Occipital lobe (tissue), 2 donors: ENCODE measurements around the gene COPE. TPM values are rescaled to one million over a fixed set of nuclear protein-coding genes. Genes with fewer than 3 reads are reported as not detected.
"Not testable (repeated sequence)": the region's sequence is repeated elsewhere in the genome, so short reads cannot be mapped to it uniquely, and the experiment has no call there.

Source experiments
- DNase-seq: peaks from one replicate; lab custom pipeline; 2025; lab: John Stamatoyannopoulos, UW
- total RNA-seq: library from RNA; depleted of rRNA; stranded (reverse); fragments of >200 nt; gene quantifications from one replicate; pipeline ENCODE4 v1.2.3, GENCODE V29; 2014

The COPE gene
- 78.3 TPM for total RNA-seq

DNA sequence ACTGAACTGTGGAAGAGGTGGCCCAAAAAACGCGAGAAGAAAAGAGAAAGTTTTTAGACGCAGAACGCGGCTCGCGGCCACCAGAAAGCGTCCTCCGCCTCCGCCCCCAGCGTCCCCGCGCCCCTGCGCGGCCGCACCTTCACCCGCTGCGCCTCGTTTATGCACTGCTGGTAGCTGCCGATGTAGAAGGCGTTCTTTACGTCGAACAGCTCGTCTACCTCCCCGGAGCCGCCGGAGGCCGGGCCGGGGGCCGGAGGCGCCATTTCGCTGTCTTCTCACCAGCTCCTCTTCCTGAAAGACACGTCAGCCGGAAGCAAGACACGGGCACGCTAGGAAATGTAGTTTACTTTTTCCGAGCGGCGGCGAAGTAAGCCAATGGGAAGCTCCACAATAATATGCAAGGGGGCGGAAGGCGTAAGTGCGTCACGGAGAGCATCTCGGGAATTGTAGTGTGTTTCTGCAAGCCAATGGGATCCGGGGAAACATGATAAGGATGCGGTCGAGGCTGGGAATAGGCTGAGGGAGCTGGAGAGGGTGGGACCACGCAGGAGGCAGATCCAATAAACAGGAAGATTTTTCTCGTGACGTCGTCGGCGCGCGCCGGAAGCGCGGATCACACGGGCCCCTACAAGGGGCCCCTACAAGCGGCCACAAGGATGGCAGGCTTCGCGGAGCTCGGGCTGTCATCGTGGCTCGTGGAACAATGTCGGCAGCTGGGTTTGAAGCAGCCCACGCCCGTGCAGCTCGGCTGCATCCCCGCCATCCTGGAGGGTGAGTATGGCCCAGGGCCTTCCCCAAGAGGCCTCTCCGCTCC is at the start of gene COPE, which contains the start of gene DDX49:
Gene COPE, minus strand, starts transcription at position 302 of the 814 bp plus-strand sequence. Its CDS starts 39 bp downstream, at position 263.
Gene DDX49, plus strand, starts transcription at position 630 of the 814 bp plus-strand sequence. Its CDS starts 27 bp downstream, at position 657.
- DNase-seq = peak; percentile 98

DNA sequence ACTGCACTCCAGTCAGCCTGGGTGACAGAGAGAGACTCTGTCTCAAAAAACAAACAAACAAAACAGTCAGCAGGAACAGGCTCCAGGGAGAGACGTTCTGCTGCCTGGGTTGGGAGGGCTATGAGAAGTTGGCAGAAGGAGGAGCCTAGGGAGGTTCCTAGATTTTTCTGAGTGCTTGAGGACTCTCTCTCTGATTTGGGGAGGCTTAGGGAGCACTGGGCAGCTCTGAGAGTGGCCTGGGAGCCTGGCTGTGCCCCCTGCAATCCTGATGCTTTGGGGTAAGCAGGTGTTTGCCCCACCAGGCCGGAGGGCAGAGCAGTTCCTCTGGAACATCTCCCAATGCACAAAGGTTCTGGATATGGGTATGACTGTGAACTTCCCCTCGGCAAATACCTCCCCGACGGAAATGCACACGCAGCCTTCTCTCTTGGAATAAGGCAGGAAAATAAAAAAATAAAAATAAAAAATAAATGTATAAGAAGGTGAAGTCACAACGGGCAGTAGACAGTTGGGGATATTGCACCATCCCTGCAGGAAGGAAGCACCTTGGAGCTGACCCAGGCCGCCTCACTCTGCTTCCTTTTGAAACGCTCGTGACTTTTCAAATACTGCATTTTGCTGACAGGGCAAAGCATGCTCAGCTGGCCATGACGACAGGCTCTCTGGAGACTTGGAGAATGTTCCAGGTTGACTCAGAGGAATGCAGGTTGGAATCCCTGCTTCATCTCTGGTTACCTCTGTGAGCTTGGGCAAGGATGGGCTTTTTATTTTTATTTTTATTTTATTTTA is 48.4 kb upstream of the COPE start:
- no peak for DNase-seq

DNA sequence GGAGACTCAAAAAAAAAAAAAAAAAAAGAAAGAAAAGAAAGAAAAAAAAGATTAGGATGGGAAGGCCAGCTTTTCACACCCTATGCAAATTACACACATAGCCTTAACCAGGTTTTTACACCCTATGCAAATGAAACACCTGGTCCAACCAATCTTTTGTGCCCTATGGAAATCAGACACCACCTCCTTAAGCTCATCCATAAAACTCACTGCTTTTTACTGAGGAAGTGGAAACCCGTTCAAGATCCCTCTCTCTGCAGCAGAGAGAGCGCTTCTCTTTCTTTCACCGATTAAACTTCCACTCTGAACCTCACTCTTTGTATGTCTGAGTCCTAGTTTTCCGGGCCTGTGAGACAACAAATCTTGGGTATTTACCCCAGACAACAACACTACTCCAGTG is 47.1 kb upstream of the COPE start:
- DNase-seq = no peak

DNA sequence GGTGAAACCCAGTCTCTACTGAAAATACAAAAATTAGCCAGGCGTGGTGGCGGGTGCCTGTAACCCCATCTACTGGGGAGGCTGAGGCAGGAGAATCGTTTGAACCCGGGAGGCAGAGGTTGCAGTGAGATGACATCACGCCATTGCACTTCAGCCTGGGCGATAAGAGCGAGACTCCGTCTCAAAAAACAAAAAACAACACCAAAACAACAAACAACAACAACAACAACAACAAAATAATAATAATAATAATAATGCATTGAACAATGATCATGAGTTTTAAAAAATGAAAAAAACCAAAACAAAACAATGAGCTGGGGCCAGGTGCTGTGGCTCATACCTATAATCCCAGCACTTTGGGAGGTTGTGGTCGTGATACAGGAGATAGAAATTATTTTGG is 44.9 kb upstream of the COPE start:
- no peak for DNase-seq

DNA sequence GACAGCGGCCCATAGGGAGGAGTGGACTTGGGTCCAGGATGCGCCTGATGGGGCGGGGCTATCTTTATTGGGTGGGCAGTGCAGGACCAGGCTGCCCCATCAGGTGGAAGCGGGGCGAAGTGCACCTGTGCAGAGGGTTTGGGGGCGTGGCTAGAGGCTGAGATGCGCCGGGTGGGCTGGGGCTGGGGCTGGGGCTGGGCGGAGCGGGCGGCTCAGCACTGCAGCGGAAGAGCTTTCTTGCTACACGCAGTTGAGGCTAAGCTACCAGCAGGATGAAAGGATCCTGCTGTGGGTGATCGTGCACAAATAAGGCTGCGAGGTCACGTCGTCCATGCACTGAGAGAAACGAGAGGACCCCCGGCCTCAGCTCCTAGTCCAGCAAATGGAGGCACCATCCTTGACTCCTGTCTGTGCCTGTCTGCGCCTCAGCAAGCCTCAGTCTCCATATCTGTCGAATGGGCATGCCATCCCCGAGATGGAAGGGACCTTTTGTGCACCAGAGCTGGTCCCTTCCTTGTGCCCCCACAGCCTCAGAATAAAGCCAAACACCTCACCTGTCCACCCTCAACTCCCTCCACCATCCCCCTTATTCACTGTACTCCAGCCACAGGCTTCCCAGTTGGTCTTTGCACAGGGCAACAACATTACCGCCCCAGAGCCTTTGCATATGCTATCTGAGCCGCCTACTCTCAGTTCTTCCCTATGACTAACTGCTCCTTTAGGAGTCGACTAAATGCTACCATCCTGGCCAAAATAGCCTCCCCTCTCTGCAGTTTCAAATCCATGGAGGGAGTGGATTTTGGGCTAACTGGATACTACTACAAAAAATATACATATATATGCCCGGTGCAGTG is 42.8 kb upstream of the COPE start:
- no peak for DNase-seq

DNA sequence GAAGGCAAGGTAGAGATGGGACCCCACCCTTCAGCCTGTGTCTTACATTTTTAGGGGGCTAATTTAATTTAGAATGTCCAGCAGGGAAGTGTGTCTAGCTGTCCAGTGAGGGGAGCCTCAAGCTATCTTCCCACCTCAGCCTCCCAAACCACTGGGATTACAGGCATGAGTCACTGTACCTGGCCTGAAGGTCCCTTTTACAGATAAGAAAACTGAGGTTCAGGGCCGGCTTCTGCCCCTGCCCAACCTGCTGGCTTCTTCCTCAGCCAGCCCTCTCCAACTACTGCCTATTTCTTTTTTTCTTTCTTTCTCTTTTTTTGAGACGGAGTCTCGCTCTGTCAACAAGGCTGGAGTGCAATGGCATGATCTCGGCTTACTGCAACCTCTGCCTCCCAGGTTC is 41.2 kb upstream of the COPE start:
- no peak for DNase-seq

DNA sequence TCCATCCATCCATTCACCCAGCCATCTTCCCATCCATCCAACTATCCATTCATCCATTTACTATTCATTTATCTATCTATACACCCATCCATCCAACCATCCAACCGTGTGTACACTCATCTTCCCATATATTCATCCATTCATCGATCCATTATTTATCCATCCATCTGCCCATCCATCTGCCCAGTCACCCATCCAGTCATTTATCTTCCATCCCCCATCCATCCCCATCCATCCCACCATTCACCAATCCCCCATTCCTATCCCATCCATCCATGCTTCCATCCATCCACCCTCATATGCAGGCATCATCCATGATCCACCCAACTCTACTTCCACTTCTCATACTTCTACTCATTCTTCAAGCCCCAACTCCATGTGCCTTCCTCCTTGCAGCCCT is 35.9 kb upstream of the COPE start:
- DNase-seq = no peak

DNA sequence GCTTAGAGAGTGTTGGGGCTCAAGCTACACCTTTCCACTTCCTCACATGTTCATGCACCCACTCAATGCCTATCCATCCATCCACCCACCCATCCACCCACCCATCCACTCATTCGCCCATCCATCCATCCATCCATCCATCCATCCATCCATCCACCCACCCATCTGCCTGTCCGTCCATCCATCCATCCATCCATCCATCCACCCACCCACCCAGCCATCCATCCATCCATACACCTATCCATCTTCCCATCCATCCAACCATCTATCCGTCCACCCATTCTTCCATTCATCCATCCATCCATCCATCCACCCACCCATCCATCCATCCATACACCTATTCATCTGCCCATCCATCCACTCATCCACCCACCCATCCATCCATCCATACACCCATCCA is 34.9 kb upstream of the COPE start:
- DNase-seq = no peak

DNA sequence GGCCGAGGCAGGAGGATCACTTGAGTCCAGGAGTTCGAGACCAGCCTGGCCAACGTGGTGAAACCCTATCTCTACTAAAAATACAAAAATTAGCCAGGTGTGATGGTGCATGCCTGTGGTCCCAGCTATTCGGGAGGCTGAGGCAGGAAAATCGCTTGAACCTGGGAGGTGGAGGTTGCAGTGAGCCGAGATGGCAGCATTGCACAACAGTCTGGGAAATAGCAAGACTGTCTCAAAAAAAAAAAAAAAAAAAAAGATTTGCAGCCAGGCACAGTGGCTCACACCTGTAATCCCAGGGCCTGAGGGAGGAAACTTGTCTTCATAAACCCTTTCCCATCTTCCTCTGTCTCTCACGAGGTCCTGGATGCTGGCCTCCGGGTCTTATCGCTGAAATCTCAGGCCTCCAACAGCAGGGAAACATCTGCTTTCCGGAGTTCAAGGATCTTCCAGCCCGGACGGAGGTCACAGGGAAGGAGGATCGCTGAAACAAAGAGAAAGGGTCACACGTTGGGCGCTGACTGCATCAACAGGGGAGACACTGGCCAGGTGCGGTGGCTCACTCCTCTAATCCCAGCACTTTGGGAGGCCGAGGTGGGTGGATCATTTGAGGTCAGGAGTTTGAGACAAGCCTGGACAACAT is 33.3 kb upstream of the COPE start:
- not testable (repeated sequence) for DNase-seq

DNA sequence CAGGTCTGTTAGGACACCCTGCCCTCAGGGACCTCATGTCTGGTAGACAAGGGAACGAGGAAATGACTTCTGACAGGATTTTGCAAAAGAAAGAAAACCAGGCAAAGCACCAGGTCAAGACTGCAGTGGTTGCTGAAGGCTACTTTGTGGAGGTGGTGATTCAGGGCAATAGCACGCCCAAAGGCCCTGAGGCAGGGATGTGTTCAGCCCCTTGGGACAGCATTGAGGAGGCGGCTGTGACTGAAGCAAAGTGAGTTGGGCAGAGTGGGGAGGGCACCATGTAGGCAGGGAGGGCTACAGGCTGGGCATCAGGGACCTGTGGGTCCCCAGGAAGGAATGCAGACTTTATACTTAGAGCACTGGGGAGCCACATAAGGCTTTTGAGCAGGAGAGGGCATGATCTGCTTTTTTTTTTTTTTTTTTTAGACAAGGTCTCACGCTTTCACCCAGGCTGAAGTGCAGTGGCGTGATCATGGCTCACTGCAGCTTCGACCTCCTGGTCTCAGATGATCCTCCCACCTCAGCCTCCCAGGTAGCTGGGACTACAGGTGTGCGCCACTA is 32.6 kb upstream of the COPE start:
- no peak for DNase-seq

DNA sequence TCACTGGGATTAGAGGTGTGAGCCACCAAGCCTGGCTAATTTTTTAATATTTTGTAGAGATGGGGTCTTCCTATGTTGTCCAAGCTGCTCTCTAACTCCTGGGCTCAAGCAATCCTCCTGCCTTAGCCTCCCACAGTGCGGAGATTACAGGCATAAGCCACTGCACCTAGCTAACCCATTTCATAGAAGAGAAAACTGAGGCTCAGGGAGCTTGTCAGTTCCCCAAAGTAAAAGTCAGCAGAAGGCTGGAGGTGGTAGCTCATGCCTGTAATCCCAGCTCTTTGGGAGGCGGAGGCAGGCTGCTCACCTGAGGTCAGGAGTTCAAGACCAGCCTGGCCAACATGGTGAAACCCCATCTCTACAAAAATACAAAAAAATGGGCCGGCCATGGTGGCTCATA is 30.7 kb upstream of the COPE start:
- no peak for DNase-seq

DNA sequence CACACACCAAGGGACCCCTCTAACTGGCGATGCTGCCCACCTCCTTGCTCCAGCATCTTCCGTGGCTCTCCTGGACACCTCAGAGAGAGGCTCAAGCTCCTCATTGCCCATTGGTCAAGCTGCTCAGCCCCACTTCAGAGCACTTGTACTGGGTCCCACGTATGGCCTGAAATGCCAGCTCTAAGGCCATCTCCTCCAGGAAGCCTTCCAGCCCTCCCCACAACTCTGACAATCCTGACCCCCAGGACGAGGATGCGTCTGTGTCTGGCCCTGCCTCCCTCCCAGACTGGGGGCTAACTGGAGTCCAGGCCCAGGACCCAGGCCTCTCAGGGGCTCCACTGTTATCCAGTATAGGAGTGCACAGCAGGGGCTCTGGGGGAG is 29.8 kb upstream of the COPE start:
- DNase-seq = no peak

DNA sequence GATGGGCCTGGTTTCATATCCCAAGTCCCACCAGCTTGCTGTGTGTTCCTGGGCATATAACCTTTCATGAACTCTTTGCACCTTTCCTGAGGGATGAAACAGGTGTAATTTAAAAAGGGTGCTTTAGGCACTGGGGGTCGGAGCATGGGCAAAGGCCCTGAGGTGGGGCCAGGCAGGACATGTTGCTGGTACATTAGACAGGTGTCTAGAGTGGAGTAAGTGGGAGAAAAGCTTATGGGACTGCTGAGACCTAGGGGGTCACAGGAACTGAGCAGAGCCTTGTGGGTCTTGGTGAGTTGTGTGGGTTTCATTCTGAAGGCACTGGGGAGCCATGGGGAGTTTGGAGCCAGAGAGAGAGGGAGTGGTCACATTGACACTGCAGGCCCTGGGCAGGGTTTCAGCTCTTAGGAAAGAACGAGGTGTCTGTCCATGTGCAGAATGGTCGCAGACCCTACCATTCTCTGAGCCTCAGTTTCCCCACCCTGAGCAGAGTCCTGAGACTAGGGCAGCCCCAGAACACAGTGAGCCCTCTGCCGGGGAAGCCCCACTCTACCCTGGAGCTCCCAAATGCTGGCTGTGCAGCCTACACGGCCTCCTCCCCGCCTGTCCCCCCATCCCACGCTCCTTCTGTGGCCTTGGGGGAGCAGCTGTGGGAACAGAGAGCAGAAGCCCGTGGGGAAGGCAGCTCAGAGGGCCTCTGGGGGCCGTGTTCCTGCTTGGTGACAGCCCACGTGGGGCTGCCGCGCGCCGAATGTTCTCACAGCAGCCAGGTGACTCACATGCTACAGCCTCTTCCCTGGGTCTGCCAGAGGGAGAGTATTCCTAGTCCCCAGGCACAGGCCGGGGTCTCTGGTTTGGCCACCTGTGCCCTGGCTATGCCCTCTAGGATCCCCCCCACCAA is 29.1 kb upstream of the COPE start:
- DNase-seq = peak; percentile 42

DNA sequence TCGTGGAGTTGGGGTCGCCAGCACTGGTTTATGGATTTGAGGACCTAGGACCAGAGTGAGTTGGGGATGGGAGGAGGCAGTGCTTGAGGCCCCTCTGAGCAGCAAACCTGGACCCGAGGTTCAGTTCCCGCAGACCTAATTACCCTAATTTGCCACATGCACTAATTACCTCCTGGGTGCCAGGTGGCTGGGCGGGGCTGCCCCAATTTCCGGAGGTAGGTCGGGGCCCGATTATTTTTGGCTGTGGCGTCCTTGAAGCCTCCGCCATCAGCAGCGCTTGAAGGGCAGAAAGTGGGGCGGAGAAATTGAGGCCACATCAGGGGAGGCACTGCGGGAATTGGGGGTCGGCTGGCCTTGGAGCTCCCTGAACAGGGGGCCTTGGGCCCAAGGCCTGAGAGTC is 27.7 kb upstream of the COPE start:
- DNase-seq = no peak

DNA sequence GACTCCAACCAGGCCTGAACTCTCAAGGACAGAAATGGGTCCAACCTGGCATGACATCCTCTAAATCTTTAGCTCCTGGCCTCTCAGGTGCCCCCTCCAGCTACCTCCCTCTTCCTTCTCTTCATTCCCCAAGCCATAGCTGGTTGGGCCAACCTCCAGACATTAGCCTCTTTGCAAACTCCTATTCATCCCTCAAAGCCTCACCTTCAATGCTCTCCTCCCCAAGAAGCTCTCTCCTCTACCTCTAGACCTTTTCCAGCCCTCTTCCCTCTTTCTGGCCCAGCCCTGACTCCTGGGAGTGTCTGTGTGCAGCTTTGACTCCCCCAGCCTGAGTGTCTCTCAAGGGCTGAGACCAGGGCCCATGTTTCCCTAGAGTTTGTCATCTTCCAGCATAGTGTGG is 27.1 kb upstream of the COPE start:
- no peak for DNase-seq

DNA sequence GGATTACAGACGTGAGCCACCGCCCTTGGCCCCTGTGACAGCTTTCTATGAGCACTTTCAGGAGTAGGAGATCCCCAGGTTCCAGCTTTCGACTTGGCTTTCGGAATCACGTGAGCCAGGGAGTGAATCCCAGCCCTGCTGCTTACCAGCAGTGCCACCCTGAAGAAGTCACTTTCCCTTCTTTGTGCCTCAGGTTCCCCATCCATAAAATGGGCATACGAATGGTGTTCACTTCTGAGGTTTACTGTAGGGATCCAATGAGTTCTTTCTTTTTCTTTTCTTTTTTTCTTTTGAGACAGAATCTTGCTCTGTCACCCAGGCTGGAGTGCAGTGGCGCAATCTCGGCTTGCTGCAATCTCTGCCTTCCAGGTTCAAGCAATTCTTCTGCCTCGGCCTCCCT is 26.1 kb upstream of the COPE start:
- no peak for DNase-seq

DNA sequence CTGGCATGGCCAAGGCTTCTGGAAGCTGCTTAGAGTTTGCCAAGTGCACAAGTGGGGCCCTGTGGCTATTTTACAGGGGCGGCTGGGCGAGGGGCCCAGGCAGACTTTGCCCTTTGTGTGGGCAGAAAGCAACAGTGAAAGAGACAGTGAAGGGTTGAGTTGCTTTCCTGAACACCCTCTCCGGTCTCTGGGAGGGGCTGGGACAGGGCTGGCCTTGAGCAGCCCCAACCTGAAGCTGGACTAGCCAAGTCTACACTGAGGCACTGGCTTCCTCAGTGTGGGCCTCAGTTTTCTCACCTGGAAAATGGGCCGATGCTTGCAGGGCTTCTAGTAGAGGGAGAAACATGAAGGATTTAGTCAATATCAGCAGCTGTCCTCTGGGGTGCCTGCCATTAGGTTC is 24.3 kb upstream of the COPE start:
- DNase-seq = no peak

DNA sequence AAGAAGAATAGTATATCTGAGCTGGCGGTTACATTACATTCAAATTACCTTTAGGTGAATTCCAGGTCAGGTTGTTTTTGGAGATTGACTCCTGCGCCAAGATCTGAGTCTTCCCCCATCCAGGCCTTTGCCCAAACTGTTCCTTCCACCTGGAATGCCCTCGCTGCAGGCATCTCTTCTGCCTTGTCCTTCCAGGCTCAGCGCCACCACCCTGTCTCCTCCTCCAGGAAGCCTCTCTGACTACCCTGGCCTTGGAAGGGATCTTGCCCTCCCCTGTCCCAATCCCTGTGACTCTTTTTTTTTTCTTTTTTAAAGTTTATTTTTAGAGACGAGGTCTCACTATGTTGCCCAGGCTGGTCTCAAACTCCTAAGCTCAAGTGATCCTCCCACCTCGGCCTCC is 23.5 kb upstream of the COPE start:
- DNase-seq = no peak

DNA sequence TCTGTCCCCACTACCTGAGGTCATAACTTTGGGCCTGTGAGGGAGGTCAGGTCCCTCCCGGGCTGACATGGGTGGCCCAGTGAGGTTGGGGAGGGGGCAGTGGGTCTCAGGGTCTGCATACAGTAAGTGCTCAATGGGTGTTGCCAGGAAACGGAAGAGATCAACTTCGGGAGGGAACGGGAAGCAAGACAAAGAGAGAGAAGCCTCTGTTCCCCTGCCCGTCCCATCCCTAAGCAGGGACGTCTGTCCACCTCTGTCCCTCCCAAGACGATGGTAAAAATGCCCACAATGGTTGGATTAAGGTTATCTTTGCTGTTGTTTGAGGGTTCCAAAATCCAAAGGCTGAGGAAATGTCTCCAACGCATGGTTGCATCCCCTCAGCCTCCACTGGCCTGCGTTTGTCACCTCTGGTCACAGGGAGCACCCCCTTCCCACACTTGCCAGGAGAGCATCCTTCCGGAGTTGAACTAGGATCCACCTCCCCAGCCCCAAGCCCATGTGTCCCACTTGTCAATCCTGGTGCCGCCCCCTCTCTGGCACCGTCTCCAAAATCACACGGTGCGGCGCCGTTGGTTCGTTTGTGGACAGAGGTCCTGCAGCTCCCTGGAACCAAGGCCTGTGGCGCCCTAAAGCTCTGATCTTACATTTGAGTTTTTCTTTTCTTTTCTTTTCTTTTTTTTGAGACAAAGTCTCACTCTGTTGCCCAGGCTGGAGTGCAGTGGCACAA is 22.6 kb upstream of the COPE start:
- DNase-seq = no peak
